H9 (cell line): ENCODE data around the gene NPFF. TPM values are rescaled to one million over a fixed set of nuclear protein-coding genes. Genes with fewer than 3 reads are reported as not detected.

ENCODE experiments used
- DNase-seq: peaks from one replicate; pipeline ENCODE4 v3.0.0-alpha.2; 2017
- H2AFZ ChIP-seq: one replicate; pipeline ENCODE4 v1.6.1; 2013; ENCODE audit warnings: mild to moderate bottlenecking, low read length, control low read depth, moderate library complexity
- H2AK5ac ChIP-seq: 2 replicates; pipeline ENCODE4 v1.6.1; 2013; ENCODE audit warnings: low read length, control low read depth, mixed read lengths; ENCODE audit not compliant: insufficient read length
- H2BK120ac ChIP-seq: one replicate; pipeline ENCODE4 v1.6.1; 2013; ENCODE audit warnings: low read depth, mild to moderate bottlenecking, low read length, control low read depth, inconsistent platforms; ENCODE audit not compliant: poor library complexity, severe bottlenecking
- H2BK12ac ChIP-seq: 2 replicates; pipeline ENCODE4 v1.6.1; 2013; ENCODE audit warnings: low read length, control low read depth, mixed read lengths, low read depth; ENCODE audit not compliant: insufficient read length
- H2BK15ac ChIP-seq: 2 replicates; pipeline ENCODE4 v1.6.1; 2013; ENCODE audit warnings: low read depth, low read length, control low read depth
- H2BK20ac ChIP-seq: one replicate; pipeline ENCODE4 v1.6.1; 2013; ENCODE audit warnings: low read depth, mild to moderate bottlenecking, low read length, control low read depth, inconsistent platforms; ENCODE audit not compliant: poor library complexity, severe bottlenecking
- H2BK5ac ChIP-seq: 2 replicates; pipeline ENCODE4 v1.6.1; 2013; ENCODE audit warnings: low read length, control low read depth, mixed read lengths; ENCODE audit not compliant: insufficient read length
- H3K14ac ChIP-seq: 2 replicates; pipeline ENCODE4 v1.6.1; 2013; ENCODE audit warnings: low read length, control low read depth; ENCODE audit not compliant: insufficient read depth
- H3K18ac ChIP-seq: 2 replicates; pipeline ENCODE4 v1.6.1; 2013; ENCODE audit warnings: low read depth, mild to moderate bottlenecking, mixed read lengths, low read length, control low read depth; ENCODE audit not compliant: insufficient read length
- H3K23ac ChIP-seq: 2 replicates; pipeline ENCODE4 v1.6.1; 2013; ENCODE audit warnings: low read length, control low read depth, mixed read lengths, low read depth; ENCODE audit not compliant: insufficient read length
- H3K23me2 ChIP-seq: 2 replicates; pipeline ENCODE4 v1.6.1; 2013; ENCODE audit warnings: low read depth, mild to moderate bottlenecking, mixed read lengths, low read length, control low read depth; ENCODE audit not compliant: insufficient read length, poor library complexity, severe bottlenecking
- H3K27ac ChIP-seq: 2 replicates; pipeline ENCODE4 v1.5.1; 2013; ENCODE audit warnings: low read length, control low read depth, mixed read lengths, low read depth; ENCODE audit not compliant: insufficient read length
- H3K27me3 ChIP-seq: 2 replicates; pipeline ENCODE4 v1.6.1; 2013; ENCODE audit warnings: low read length, control low read depth, inconsistent platforms; ENCODE audit not compliant: insufficient read depth
- H3K4ac ChIP-seq: 2 replicates; pipeline ENCODE4 v1.6.1; 2013; ENCODE audit warnings: low read depth, mild to moderate bottlenecking, control low read depth, inconsistent platforms, low read length, moderate library complexity
- H3K4me1 ChIP-seq: 2 replicates; pipeline ENCODE4 v1.6.1; 2013; ENCODE audit warnings: low read length, control low read depth, inconsistent platforms; ENCODE audit not compliant: insufficient read depth
- H3K4me2 ChIP-seq: 2 replicates; pipeline ENCODE4 v1.6.1; 2013; ENCODE audit warnings: low read length, control low read depth, mixed read lengths; ENCODE audit not compliant: insufficient read length, insufficient read depth
- H3K56ac ChIP-seq: 2 replicates; pipeline ENCODE4 v1.6.1; 2013; ENCODE audit warnings: low read depth, mild to moderate bottlenecking, mixed read lengths, low read length, control low read depth; ENCODE audit not compliant: insufficient read length
- H3K79me1 ChIP-seq: 2 replicates; pipeline ENCODE4 v1.6.1; 2013; ENCODE audit warnings: low read depth, mild to moderate bottlenecking, moderate library complexity, low read length, control low read depth, inconsistent platforms; ENCODE audit not compliant: insufficient read depth, poor library complexity, severe bottlenecking
- H3K79me2 ChIP-seq: 2 replicates; pipeline ENCODE4 v1.6.1; 2013; ENCODE audit warnings: low read length, control low read depth, inconsistent platforms; ENCODE audit not compliant: insufficient read depth
- H3K9ac ChIP-seq: 2 replicates; pipeline ENCODE4 v1.6.1; 2013; ENCODE audit warnings: low read length, control low read depth, mixed read lengths; ENCODE audit not compliant: insufficient read length; ENCODE audit errors: extremely low read depth
- H3K9me3 ChIP-seq: one replicate; pipeline ENCODE4 v1.6.1; 2013; ENCODE audit warnings: low read depth, low read length, inconsistent platforms; ENCODE audit not compliant: control insufficient read depth
- H3T11ph ChIP-seq: one replicate; pipeline ENCODE4 v1.6.1; 2013; ENCODE audit warnings: mild to moderate bottlenecking, low read length, control low read depth, inconsistent platforms
- H4K20me1 ChIP-seq: one replicate; pipeline ENCODE4 v1.6.1; 2013; ENCODE audit not compliant: control insufficient read depth, insufficient read length, insufficient read depth
- H4K5ac ChIP-seq: 2 replicates; pipeline ENCODE4 v1.6.1; 2013; ENCODE audit warnings: low read depth, mild to moderate bottlenecking, mixed read lengths, low read length, control low read depth; ENCODE audit not compliant: insufficient read length
- H4K8ac ChIP-seq: replicated peaks from 2 replicates; pipeline ENCODE4 v1.6.1; 2013; ENCODE audit warnings: low read length, control low read depth, mixed read lengths, low read depth; ENCODE audit not compliant: insufficient read length
- H4K91ac ChIP-seq: 2 replicates; pipeline ENCODE4 v1.6.1; 2013; ENCODE audit warnings: low read depth, mild to moderate bottlenecking, moderate library complexity, mixed read lengths, low read length, control low read depth; ENCODE audit not compliant: insufficient read length
- H3K27ac Mint-ChIP-seq, 3 experiments: 2 replicates in 2 of 3; 3 replicates in 1 of 3; pipeline ENCODE4 v1.8.0; 2020 to 2021; ENCODE audit warnings: mixed read lengths in 3 of 3, mild to moderate bottlenecking in 1 of 3, moderate library complexity in 1 of 3
- H3K27me3 Mint-ChIP-seq: 2 replicates; pipeline ENCODE4 v1.8.0; 2021; ENCODE audit warnings: low read depth, mild to moderate bottlenecking, moderate library complexity, mixed read lengths
- H3K36me3 Mint-ChIP-seq, 3 experiments: 2 replicates in 2 of 3; 3 replicates in 1 of 3; pipeline ENCODE4 v1.8.0; 2020 to 2021; ENCODE audit warnings: low read depth in 3 of 3, mixed read lengths in 3 of 3; ENCODE audit not compliant: insufficient read depth in 1 of 3
- H3K4me1 Mint-ChIP-seq, 2 experiments: 2 replicates each; pipeline ENCODE4 v1.8.0; 2020; ENCODE audit warnings: mixed read lengths in 2 of 2
- H3K4me3 Mint-ChIP-seq, 2 experiments: 2 replicates in 1 of 2; 3 replicates in 1 of 2; pipeline ENCODE4 v1.8.0; 2020 to 2021; ENCODE audit warnings: mild to moderate bottlenecking in 2 of 2, mixed read lengths in 2 of 2, moderate library complexity in 1 of 2
- H3K9me3 Mint-ChIP-seq, 2 experiments: 2 replicates in 1 of 2; 3 replicates in 1 of 2; pipeline ENCODE4 v1.8.0; 2020; ENCODE audit warnings: mild to moderate bottlenecking in 2 of 2, mixed read lengths in 2 of 2, moderate library complexity in 1 of 2
- CTCF ChIP-seq: fragments of 200-600 bp; sonication (generic); conservative IDR thresholded peaks from 3 replicates; pipeline ENCODE4 v1.8.0; 2021; ENCODE audit warnings: antibody characterized with exemption, mild to moderate bottlenecking
- WGBS: extraction: QIAGEN DNeasy Blood & Tissue Kit; methylation state at CpG from one replicate; pipeline ENCODE4 v1.1.7; 2013; ENCODE audit warnings: missing lambda C conversion rate, low lambda C conversion rate, mixed read lengths; ENCODE audit not compliant: insufficient read length; ENCODE audit errors: extremely low coverage; 5-methylcytosine and 5-hydroxymethylcytosine counted together
- total RNA-seq: library from RNA; stranded (reverse); gene quantifications from 2 replicates; pipeline ENCODE4 v1.2.1, GENCODE V29; 2021

Gene NPFF
- total RNA-seq, 1 experiment from 2014 or later: not detected

DNA sequence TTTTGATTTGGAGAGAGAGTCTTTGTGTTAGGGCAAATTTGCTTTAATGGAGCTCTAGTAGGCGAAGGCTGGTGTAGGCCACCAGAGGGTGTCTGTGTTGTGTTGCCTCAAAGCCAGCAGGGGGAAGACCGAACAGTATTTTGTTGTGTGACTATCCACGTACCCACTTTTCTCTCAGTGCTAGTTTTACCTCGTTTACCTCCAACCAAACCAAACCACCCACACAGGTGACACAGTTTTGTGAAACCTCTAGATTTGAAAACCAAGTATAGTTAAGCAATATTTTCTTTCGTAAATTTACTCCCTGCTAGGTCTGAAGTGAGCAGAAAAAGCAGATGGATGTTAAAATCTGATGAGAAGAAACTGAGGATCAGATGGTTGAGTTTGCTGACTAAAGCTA lies 36.3 kb upstream of the NPFF start:
- Histone ChIP-seq H3K27ac (no peak overlapping the region), H2BK15ac (no peak overlapping the region), H3K79me2 (no peaks in the 10 kb centered on the region), H4K5ac (no peak overlapping the region), H3K14ac (no peak overlapping the region), H2BK20ac (no peak overlapping the region), H3K4me2 (no peak overlapping the region), H3K23me2 (no peaks in the 10 kb centered on the region), H3K18ac (no peak overlapping the region), H3K27me3 (no peaks in the 10 kb centered on the region), H4K91ac (no peak overlapping the region), H3K4ac (no peak overlapping the region), H3K56ac (no peak overlapping the region), H3K23ac (no peak overlapping the region), H2BK120ac (no peak overlapping the region), H2BK12ac (no peak overlapping the region), H2AFZ (no peak overlapping the region), H4K8ac (no peak overlapping the region), H3T11ph (no peak overlapping the region), H3K9me3 (no peaks in the 10 kb centered on the region), H3K79me1 (no peaks in the 10 kb centered on the region), H4K20me1 (no peaks in the 10 kb centered on the region), H3K4me1 (no peaks in the 10 kb centered on the region), H2AK5ac (no peak overlapping the region), H3K9ac (peak overlapping the region; percentile 16), H2BK5ac (no peak overlapping the region)
- no CpG with 5 or more reads among the region's 5 CpGs for WGBS
- peaks cover 3 to 7% (median 5%) of the 10 kb centered on the region in 3 experiments; a peak in 5 of 7 replicates for H3K36me3 Mint-ChIP-seq
- H3K4me1 Mint-ChIP-seq: peaks cover 8% of the 10 kb centered on the region in 2 experiments
- peak; percentile 88 for TF ChIP-seq CTCF
- peak overlapping the region; percentile 16 to 84 (median 71); a peak in 4 of 7 replicates for H3K27ac Mint-ChIP-seq
- no peaks in the 10 kb centered on the region; a peak in 1 of 5 replicates for H3K9me3 Mint-ChIP-seq
- H3K27me3 Mint-ChIP-seq: no peaks in the 10 kb centered on the region
- DNase-seq: peak; percentile 73
- no peak overlapping the region for H3K4me3 Mint-ChIP-seq
